Astrocyte (in vitro differentiated cells and primary cell): Measurements from ENCODE around the gene RBM47. TPM values are rescaled to one million over a fixed set of nuclear protein-coding genes. Genes with fewer than 3 reads are reported as not detected.

Experiments
- DNase-seq: peaks from one replicate; pipeline ENCODE4 v3.0.0-alpha.2; 2010; ENCODE audit warnings: low read depth
- FAIRE-seq: peaks from 2 replicates; lab custom pipeline; 2011; peaks lifted over from hg19 to GRCh38; lab: Jason Lieb, UNC
- H2AFZ ChIP-seq: 2 replicates; pipeline ENCODE4 v1.6.0; 2012; ENCODE audit warnings: low read depth, low read length, inconsistent platforms
- H3K27ac ChIP-seq: 2 replicates; pipeline ENCODE4 v1.5.1; 2011; ENCODE audit warnings: low read depth, low read length, inconsistent platforms
- H3K27me3 ChIP-seq: 2 replicates; pipeline ENCODE4 v1.6.0; 2011; ENCODE audit warnings: low read length, inconsistent platforms; ENCODE audit not compliant: insufficient read depth
- H3K36me3 ChIP-seq: 2 replicates; pipeline ENCODE4 v1.5.1; 2011; ENCODE audit warnings: low read length, inconsistent platforms; ENCODE audit not compliant: insufficient read depth
- H3K4me1 ChIP-seq: 2 replicates; pipeline ENCODE4 v1.5.1; 2011; ENCODE audit warnings: low read length, inconsistent platforms; ENCODE audit not compliant: insufficient read depth
- H3K4me2 ChIP-seq: 2 replicates; pipeline ENCODE4 v1.6.0; 2012; ENCODE audit warnings: low read length, inconsistent platforms
- H3K4me3 ChIP-seq: 2 replicates; pipeline ENCODE4 v1.5.1; 2011; ENCODE audit warnings: low read depth, mild to moderate bottlenecking, low read length, inconsistent platforms; ENCODE audit not compliant: insufficient read depth
- H3K79me2 ChIP-seq: 2 replicates; pipeline ENCODE4 v1.6.0; 2012; ENCODE audit warnings: mild to moderate bottlenecking, low read length, inconsistent platforms; ENCODE audit not compliant: insufficient read depth
- H3K9ac ChIP-seq: 2 replicates; pipeline ENCODE4 v1.6.0; 2012; ENCODE audit warnings: mild to moderate bottlenecking, low read length, inconsistent platforms
- H3K9me3 ChIP-seq: 2 replicates; pipeline ENCODE4 v1.5.1; 2012; ENCODE audit warnings: low read depth, mild to moderate bottlenecking, low read length, inconsistent platforms; ENCODE audit not compliant: insufficient read depth
- H4K20me1 ChIP-seq: 2 replicates; pipeline ENCODE4 v1.6.0; 2012; ENCODE audit warnings: low read length, inconsistent platforms; ENCODE audit not compliant: insufficient read depth
- H3K27ac Mint-ChIP-seq: one replicate; pipeline ENCODE4 v1.8.0; 2021; ENCODE audit warnings: mild to moderate bottlenecking, mixed read lengths; ENCODE audit not compliant: unreplicated experiment
- H3K27me3 Mint-ChIP-seq: one replicate; pipeline ENCODE4 v1.8.0; 2021; ENCODE audit warnings: low read depth, mixed read lengths; ENCODE audit not compliant: unreplicated experiment
- H3K36me3 Mint-ChIP-seq: one replicate; pipeline ENCODE4 v1.8.0; 2021; ENCODE audit warnings: low read depth, mixed read lengths; ENCODE audit not compliant: unreplicated experiment
- H3K4me1 Mint-ChIP-seq: one replicate; pipeline ENCODE4 v1.8.0; 2021; ENCODE audit warnings: low read depth, mixed read lengths; ENCODE audit not compliant: unreplicated experiment
- H3K4me3 Mint-ChIP-seq: one replicate; pipeline ENCODE4 v1.8.0; 2021; ENCODE audit warnings: mild to moderate bottlenecking, moderate library complexity, mixed read lengths; ENCODE audit not compliant: unreplicated experiment
- H3K9me3 Mint-ChIP-seq: one replicate; pipeline ENCODE4 v1.8.0; 2021; ENCODE audit warnings: mild to moderate bottlenecking, mixed read lengths; ENCODE audit not compliant: unreplicated experiment
- EZH2 ChIP-seq: IDR thresholded peaks from 2 replicates; pipeline ENCODE4 v1.6.1; 2012; ENCODE audit warnings: mild to moderate bottlenecking, low read length, inconsistent platforms; ENCODE audit not compliant: insufficient read depth
- total RNA-seq: library from RNA; stranded (reverse); gene quantifications from 2 replicates; pipeline ENCODE4 v1.2.1, GENCODE V29; 2021
- TF ChIP-seq, protein P1 (sequence below): IDR thresholded peaks from 2 replicates; pipeline ENCODE4 v1.5.1; 2011; ENCODE audit warnings: low read depth, mild to moderate bottlenecking, inconsistent platforms, low read length, moderate library complexity; ENCODE audit not compliant: insufficient read depth

Gene RBM47
- total RNA-seq, 1 donor from 2014 or later: 2.9 TPM

- Histone ChIP-seq H3K9me3 (no peaks in the 10 kb centered on the region), H3K9ac (no peak overlapping the region), H3K27ac (no peak overlapping the region), H3K36me3 (no peaks in the 10 kb centered on the region), H3K4me3 (no peak overlapping the region), H3K27me3 (no peaks in the 10 kb centered on the region), H3K4me1 (no peaks in the 10 kb centered on the region), H3K4me2 (no peak overlapping the region), H3K79me2 (no peaks in the 10 kb centered on the region), H2AFZ (no peak overlapping the region), H4K20me1 (no peaks in the 10 kb centered on the region)
- no peaks in the 10 kb centered on the region for H3K9me3 Mint-ChIP-seq
- no peak for TF ChIP-seq EZH2
- TF ChIP-seq, protein P1, sequence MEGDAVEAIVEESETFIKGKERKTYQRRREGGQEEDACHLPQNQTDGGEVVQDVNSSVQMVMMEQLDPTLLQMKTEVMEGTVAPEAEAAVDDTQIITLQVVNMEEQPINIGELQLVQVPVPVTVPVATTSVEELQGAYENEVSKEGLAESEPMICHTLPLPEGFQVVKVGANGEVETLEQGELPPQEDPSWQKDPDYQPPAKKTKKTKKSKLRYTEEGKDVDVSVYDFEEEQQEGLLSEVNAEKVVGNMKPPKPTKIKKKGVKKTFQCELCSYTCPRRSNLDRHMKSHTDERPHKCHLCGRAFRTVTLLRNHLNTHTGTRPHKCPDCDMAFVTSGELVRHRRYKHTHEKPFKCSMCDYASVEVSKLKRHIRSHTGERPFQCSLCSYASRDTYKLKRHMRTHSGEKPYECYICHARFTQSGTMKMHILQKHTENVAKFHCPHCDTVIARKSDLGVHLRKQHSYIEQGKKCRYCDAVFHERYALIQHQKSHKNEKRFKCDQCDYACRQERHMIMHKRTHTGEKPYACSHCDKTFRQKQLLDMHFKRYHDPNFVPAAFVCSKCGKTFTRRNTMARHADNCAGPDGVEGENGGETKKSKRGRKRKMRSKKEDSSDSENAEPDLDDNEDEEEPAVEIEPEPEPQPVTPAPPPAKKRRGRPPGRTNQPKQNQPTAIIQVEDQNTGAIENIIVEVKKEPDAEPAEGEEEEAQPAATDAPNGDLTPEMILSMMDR: no peak
- no peaks in the 10 kb centered on the region for H3K4me1 Mint-ChIP-seq
- H3K27me3 Mint-ChIP-seq: no peaks in the 10 kb centered on the region
- H3K27ac Mint-ChIP-seq: no peak overlapping the region
- peak; percentile 94 for DNase-seq
- no peak overlapping the region for H3K4me3 Mint-ChIP-seq
- H3K36me3 Mint-ChIP-seq: no peaks in the 10 kb centered on the region
- no peak for FAIRE-seq
Measured at GRCh38 chr4:40594261-40595178, 35.1 kb downstream of the RBM47 start.

- no peak overlapping the region for H3K4me3 ChIP-seq
- no peaks in the 10 kb centered on the region for H3K4me1 ChIP-seq
- FAIRE-seq (no peak), DNase-seq (no peak)
- no peaks in the 10 kb centered on the region for H3K36me3 ChIP-seq
- no peak overlapping the region for H3K27ac ChIP-seq
- Mint-ChIP-seq H3K27ac (no peak overlapping the region), H3K4me3 (no peak overlapping the region), H3K9me3 (no peaks in the 10 kb centered on the region), H3K27me3 (no peaks in the 10 kb centered on the region), H3K36me3 (no peaks in the 10 kb centered on the region), H3K4me1 (peaks cover 8% of the 10 kb centered on the region)
- no peaks in the 10 kb centered on the region for H3K27me3 ChIP-seq
- no peaks in the 10 kb centered on the region for H4K20me1 ChIP-seq
- no peak overlapping the region for H3K9ac ChIP-seq
- no peak overlapping the region for H2AFZ ChIP-seq
- no peak overlapping the region for H3K4me2 ChIP-seq
- TF ChIP-seq, protein P1: no peak
- TF ChIP-seq EZH2: no peak
- no peaks in the 10 kb centered on the region for H3K79me2 ChIP-seq
- H3K9me3 ChIP-seq: no peaks in the 10 kb centered on the region
Measured at GRCh38 chr4:40592034-40592433, 37.6 kb downstream of the RBM47 start.

DNA sequence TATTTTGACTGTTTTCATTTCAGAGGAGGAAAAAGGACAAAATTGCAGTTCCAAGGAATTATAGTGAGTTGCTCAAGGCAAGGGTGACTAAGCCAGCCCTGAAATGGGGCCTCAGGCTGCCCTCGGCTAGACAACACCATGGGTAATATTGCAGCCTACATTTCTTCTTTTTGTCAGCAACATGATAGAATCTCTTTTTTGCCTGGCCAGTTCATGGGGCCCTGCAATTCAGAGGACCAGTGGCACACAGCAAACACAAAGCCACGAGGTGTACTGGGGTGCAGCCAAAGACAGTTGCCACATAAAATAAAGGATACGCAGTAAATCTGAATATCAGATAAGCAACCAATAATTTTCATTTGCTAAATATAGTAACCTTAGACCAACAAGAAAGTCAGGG is 41.8 kb downstream of the RBM47 start:
- H3K27ac ChIP-seq: no peak overlapping the region
- H2AFZ ChIP-seq: no peak overlapping the region
- H4K20me1 ChIP-seq: no peaks in the 10 kb centered on the region
- FAIRE-seq (no peak), DNase-seq (no peak)
- TF ChIP-seq, protein P1: no peak
- TF ChIP-seq EZH2: no peak
- H3K4me3 ChIP-seq: no peak overlapping the region
- peaks cover 13% of the 10 kb centered on the region for H3K4me1 Mint-ChIP-seq
- H3K36me3 ChIP-seq: no peaks in the 10 kb centered on the region
- H3K79me2 ChIP-seq: no peaks in the 10 kb centered on the region
- H3K27me3 Mint-ChIP-seq: peaks cover 5% of the 10 kb centered on the region
- no peak overlapping the region for H3K4me2 ChIP-seq
- no peak overlapping the region for H3K27ac Mint-ChIP-seq
- no peaks in the 10 kb centered on the region for H3K36me3 Mint-ChIP-seq
- no peaks in the 10 kb centered on the region for H3K4me1 ChIP-seq
- H3K9me3 Mint-ChIP-seq: no peaks in the 10 kb centered on the region
- no peaks in the 10 kb centered on the region for H3K9me3 ChIP-seq
- H3K4me3 Mint-ChIP-seq: no peak overlapping the region
- H3K27me3 ChIP-seq: no peaks in the 10 kb centered on the region
- H3K9ac ChIP-seq: no peak overlapping the region
